ENCODE results near the gene SNRPD3.

Gene SNRPD3

GRCh38 chr22:24532075-24532474, 23.7 kb upstream of the SNRPD3 start:
- Histone ChIP-seq H3K36me3 (replicated peaks; ENCODE audit: low read depth, low read length) (no peaks in the 10 kb centered on the region), H3K4me2 (ENCODE audit: low read length) (no peak overlapping the region), H3K79me2 (ENCODE audit: low read length) (no peaks in the 10 kb centered on the region), H3K4me1 (ENCODE audit: low read length) (peaks cover 15% of the 10 kb centered on the region), H3K9ac (ENCODE audit: low read length) (no peak overlapping the region), H3K27ac (ENCODE audit: low read length) (no peak overlapping the region), H3K27me3 (ENCODE audit: low read depth, low read length) (no peaks in the 10 kb centered on the region), H4K20me1 (ENCODE audit: insufficient read depth, low read length) (no peaks in the 10 kb centered on the region; the same call in 1 of the 2 replicates), H3K9me3 (ENCODE audit: insufficient read depth, low read length) (no peaks in the 10 kb centered on the region), H3K4me3 (ENCODE audit: low read length) (no peak overlapping the region), H2AFZ (ENCODE audit: low read depth, low read length) (no peak overlapping the region)
- TF ChIP-seq CTCF (IDR thresholded peaks at IDR 0.05; ENCODE audit: low read depth, low read length) = no peak
- TF ChIP-seq EZH2phosphoT487 (IDR thresholded peaks at IDR 0.05; ENCODE audit: low read depth) = no peak

GRCh38 chr22:24535348-24535747, 20.5 kb upstream of the SNRPD3 start:
- no peak overlapping the region for H3K27ac ChIP-seq (ENCODE audit: low read length)
- H3K27me3 ChIP-seq (ENCODE audit: low read depth, low read length) = no peaks in the 10 kb centered on the region
- no peak overlapping the region for H3K4me3 ChIP-seq (ENCODE audit: low read length)

DNA sequence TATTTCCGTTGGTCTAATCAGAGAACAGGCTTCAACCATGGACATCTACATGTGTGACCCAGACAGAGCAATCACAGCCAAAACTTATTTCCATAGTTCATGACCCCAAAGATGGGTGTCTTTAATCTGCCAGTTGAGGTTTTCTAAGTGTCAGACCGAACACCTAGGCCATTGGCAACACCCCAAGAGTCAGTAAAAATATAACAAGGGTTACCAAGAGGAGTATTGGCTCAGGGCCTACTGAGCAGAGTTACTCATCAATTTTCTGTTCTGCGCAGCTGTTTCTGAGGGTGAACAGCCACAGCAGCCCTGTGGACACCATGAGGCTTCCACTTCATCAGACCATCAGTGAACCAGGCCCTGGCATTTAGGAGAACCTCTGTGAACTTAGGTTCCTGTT, 19.7 kb upstream of the SNRPD3 start:
- H3K4me1 ChIP-seq (ENCODE audit: low read length) = no peaks in the 10 kb centered on the region
- no peaks in the 10 kb centered on the region for H3K9me3 ChIP-seq (ENCODE audit: insufficient read depth, low read length)
- H3K79me2 ChIP-seq (ENCODE audit: low read length) = no peaks in the 10 kb centered on the region
- TF ChIP-seq CTCF (IDR thresholded peaks at IDR 0.05; ENCODE audit: low read depth, low read length) (no peak), EZH2phosphoT487 (IDR thresholded peaks at IDR 0.05; ENCODE audit: low read depth) (no peak)
- no peaks in the 10 kb centered on the region; the same call in 1 of the 2 replicates for H4K20me1 ChIP-seq (ENCODE audit: insufficient read depth, low read length)
- H3K9ac ChIP-seq (ENCODE audit: low read length) = no peak overlapping the region
- no peak overlapping the region for H2AFZ ChIP-seq (ENCODE audit: low read depth, low read length)
- no peak overlapping the region for H3K27ac ChIP-seq (ENCODE audit: low read length)
- H3K4me3 ChIP-seq (ENCODE audit: low read length) = no peak overlapping the region
- H3K4me2 ChIP-seq (ENCODE audit: low read length) = no peak overlapping the region
- peaks cover 11% of the 10 kb centered on the region for H3K36me3 ChIP-seq (replicated peaks; ENCODE audit: low read depth, low read length)
- H3K27me3 ChIP-seq (ENCODE audit: low read depth, low read length) = no peaks in the 10 kb centered on the region

More at GRCh38 chr22:24535348-24535747, 20.5 kb upstream of the SNRPD3 start:
- Histone ChIP-seq H3K9ac (ENCODE audit: low read length) (no peak overlapping the region), H3K4me1 (ENCODE audit: low read length) (0 out of 2 replicates have a peak, but pooled peaks cover 1% of the 10 kb centered on the region), H2AFZ (ENCODE audit: low read depth, low read length) (no peak overlapping the region), H3K36me3 (replicated peaks; ENCODE audit: low read depth, low read length) (peaks cover 4% of the 10 kb centered on the region), H3K79me2 (ENCODE audit: low read length) (no peaks in the 10 kb centered on the region), H3K4me2 (ENCODE audit: low read length) (no peak overlapping the region), H4K20me1 (ENCODE audit: insufficient read depth, low read length) (no peaks in the 10 kb centered on the region; the same call in 1 of the 2 replicates), H3K9me3 (ENCODE audit: insufficient read depth, low read length) (no peaks in the 10 kb centered on the region)
- no peak for TF ChIP-seq CTCF (IDR thresholded peaks at IDR 0.05; ENCODE audit: low read depth, low read length)
- TF ChIP-seq EZH2phosphoT487 (IDR thresholded peaks at IDR 0.05; ENCODE audit: low read depth) = no peak

- H3K36me3 ChIP-seq (replicated peaks; ENCODE audit: low read depth, low read length) = peaks cover 37% of the 10 kb centered on the region
These were observed 15.3 kb upstream of the SNRPD3 start for GRCh38 chr22:24540470-24540869.

More at GRCh38 chr22:24540470-24540869, 15.3 kb upstream of the SNRPD3 start:
- H3K9ac ChIP-seq (ENCODE audit: low read length) = no peak overlapping the region
- no peaks in the 10 kb centered on the region for H3K27me3 ChIP-seq (ENCODE audit: low read depth, low read length)
- H3K79me2 ChIP-seq (ENCODE audit: low read length) = no peaks in the 10 kb centered on the region
- H4K20me1 ChIP-seq (ENCODE audit: insufficient read depth, low read length) = no peaks in the 10 kb centered on the region; the same call in 1 of the 2 replicates
- TF ChIP-seq EZH2phosphoT487 (IDR thresholded peaks at IDR 0.05; ENCODE audit: low read depth) (no peak), CTCF (IDR thresholded peaks at IDR 0.05; ENCODE audit: low read depth, low read length) (no peak)
- no peaks in the 10 kb centered on the region for H3K4me1 ChIP-seq (ENCODE audit: low read length)
- H3K4me2 ChIP-seq (ENCODE audit: low read length) = no peak overlapping the region
- no peak overlapping the region for H3K27ac ChIP-seq (ENCODE audit: low read length)
- H3K9me3 ChIP-seq (ENCODE audit: insufficient read depth, low read length) = no peaks in the 10 kb centered on the region
- H2AFZ ChIP-seq (ENCODE audit: low read depth, low read length) = no peak overlapping the region
- no peak overlapping the region for H3K4me3 ChIP-seq (ENCODE audit: low read length)
